CD4-positive, alpha-beta T cell treated with Interferon alpha-2 for 1 hour (primary cell): ENCODE measurements around the gene CACNG5.
A peak's percentile ranks its signal among the peaks of the same experiment; 100 is the strongest.

ENCODE experiments used
- DNase-seq, 2 donors: peaks; one replicate each; pipeline ENCODE4 v3.0.0-alpha.2; 2020 to 2022

CACNG5 gene

DNA sequence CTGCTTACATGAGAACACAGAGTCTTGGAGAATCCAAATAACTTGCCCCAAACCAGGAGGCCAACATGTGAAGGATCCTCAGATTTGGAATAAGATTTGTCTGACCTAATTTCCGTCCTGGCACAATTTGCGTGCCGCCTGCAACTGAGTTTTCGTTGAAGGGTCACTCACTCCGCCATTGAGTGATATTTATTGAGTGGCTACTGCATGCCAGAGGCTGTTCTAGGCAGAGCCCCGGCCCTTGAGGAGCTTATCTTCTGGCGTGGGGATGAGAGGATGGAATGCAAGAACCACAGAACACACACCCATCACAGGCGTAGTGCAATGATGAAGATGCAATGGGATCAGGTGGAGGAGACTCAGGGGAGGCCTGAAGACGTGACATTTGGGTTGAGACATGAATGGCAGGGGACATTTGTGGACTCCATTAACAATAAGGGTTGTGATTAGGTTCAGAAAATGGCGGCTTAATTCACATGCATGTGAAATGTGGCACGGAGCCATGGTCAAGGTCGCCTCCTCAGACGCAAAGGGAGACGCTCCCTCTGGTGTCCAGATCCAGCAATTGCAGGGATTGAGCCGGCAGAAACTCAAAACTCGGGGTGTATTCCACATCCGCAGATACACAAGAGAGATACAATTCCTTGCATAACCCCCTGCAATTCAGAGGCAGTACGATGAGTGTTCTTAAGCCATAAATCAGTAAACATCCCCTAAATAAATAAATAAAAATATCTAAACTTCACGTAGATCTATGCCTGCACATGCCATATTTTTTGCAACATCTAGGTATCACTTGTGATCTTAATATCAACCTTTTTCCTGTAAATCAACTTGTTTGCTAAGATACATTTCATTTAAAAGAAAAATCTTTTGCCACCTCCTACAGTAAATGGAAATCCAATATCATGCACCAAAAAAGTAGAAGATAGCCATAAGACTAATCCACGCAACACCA lies 71.7 kb downstream of the CACNG5 start:
- peak; percentile 53 to 65 for DNase-seq

DNA sequence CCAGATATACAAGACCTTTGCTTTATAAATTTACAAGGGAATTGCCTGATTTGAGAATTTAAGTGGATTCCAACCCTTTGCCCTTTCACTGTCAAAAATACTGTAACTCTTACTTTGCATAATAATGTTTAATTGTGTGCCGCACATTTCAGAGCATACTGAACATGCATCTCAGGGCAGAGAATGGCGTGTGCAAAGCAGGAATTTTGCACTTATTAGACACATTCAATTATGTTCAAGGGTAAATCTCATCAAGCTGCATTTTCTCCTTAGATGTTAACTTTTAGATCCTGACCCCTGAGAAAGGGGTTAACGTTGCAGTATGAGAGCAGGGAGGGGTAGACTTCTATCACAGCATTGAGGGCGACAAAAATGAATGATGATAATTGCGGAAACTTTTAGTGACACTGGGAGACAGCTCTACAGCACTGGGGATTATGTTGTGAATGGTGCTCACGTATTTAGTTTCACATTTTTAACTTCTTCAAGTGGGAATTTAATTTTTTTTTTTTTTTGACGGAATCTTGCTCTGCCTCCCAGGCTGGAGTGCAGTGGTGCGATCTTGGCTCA lies 75.0 kb downstream of the CACNG5 start:
- no peak for DNase-seq

DNA sequence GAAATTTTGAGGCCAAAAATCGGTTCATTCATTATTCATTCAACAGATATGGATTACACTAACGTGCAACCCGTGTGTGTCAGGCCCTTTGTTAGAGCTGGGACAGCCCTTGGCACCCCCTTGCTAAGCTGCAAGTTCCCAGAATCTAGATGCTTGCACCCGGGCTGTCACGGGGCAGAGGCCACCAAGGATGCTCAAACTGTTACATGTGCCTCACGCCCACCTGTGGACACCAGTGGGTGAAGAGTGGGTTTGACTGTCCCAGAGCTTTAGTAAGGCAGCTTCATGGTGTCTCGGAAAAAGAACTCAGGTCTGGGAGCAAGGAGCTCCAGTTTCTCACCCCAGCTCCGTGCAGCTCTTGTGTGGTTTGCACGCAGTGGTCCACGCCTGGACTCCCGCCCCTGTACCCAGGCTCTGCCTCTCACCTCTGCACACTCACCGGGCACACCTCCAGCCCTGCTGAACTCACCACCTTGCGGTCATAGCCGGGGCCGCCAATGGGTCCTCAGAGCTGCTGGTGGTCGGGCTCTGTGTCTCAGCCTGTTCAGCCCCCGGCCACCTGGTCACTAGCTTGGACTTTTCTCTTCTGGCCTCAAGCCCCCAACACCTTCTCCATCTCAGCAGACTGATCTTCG lies 75.9 kb downstream of the CACNG5 start:
- no peak for DNase-seq

GRCh38 chr17:66915204-66915611 lies 80.3 kb downstream of the CACNG5 start:
- DNase-seq, result no peak

- no peak for DNase-seq
These were observed 80.9 kb downstream of the CACNG5 start for GRCh38 chr17:66915792-66916191.

DNA sequence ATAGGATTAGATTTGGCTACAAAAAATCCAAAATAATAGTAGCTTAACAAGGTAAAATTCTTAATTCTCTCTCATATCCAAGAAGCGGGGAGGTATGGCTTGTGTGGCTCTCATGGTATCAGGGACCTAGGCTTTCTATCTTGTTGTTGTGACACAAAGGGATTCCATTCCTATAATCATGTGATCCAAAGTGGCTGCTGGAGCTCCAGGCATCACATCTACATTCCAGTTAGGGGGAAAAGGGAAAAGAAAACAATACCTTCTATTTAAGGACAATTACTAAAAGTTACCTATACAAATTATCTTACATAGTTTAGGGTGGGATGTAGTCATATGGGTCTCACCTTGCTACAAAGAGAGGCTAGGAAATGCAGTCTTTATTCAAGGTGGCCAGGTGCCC lies 82.0 kb downstream of the CACNG5 start:
- DNase-seq, result no peak

- no peak for DNase-seq
These were observed 84.0 kb downstream of the CACNG5 start for GRCh38 chr17:66918896-66919295.

DNA sequence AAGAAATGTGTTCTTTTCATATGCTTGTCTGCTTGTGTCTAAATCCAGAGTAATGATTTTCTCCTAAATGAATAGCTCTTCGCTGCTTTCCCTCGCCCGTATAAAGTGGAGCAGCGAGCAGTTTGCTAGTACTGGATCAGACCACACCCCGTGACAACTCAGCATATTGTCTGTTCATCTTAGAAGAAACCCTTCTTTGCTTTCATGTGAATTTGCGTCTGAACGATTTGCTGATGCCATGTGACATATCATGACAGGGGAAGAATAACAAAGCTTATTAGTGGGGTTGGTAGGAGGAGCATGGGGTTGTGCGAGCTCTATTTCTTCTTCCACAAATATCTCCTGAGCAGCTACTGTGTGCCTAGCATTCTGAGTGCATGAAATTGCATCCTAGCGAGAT lies 85.5 kb downstream of the CACNG5 start:
- DNase-seq, result no peak

GRCh38 chr17:66920950-66921349 lies 86.0 kb downstream of the CACNG5 start:
- no peak for DNase-seq

DNA sequence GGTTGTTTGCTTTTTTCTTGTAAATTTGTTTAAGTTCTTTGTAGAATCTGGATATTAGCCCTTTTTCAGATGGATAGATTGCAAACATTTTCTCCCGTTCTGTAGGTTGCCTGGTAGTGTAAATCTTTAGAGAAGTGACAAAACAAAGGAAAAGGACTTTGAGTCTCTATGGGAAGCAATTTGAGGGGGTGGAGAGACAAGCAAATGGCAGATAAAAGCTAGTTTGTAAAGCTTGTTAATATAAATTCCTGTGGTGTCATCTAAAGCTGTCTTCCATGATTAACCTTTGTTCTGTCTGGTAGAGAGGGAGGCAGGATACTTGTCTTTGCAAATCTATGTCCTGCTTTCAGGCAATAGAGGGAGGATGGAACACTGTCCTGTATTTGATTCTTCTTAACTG lies 89.0 kb downstream of the CACNG5 start:
- DNase-seq, result no peak

GRCh38 chr17:66925811-66926500 lies 91.0 kb downstream of the CACNG5 start:
- no peak for DNase-seq

DNA sequence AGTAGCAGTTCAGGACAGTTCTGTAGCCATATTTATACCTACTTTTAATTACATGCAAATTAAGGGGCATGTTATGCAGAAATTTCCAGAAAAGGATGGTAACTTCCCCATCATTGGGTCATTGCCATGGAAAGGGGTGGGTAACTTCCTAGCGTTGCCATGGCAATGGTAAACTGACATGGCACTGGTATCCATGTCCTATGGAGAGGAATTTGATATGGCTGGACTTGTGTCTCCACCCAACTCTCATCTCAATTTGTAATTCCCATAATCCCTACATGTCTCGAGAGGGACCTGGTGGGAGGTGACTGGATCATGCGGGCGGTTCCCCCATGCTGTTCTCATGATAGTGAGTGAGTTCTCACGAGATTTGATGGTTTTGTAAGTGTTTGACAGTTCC lies 94.0 kb downstream of the CACNG5 start:
- no peak for DNase-seq

- no peak for DNase-seq
These were observed 94.7 kb downstream of the CACNG5 start for GRCh38 chr17:66929591-66929990.

DNA sequence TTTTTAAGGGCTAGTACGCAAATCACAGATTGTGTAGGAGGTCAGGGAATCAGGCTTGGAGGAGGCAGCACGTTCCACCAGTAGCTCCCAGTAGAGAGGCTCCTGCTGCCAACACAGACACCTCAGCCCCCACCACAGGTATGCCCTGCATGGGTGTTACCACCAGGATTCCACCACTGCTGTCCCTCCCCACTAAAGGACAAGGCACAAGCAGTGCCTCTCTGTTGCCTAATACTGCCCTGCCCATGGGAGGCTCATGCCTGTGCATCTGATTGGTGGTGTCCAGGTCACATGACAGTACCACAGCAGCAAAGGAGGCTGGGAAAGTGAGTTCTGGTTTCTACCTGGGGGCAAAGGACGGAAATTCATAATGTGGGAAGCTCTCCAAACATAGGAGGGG lies 96.0 kb downstream of the CACNG5 start:
- DNase-seq, result no peak

- no peak for DNase-seq
These were observed 97.4 kb downstream of the CACNG5 start for GRCh38 chr17:66932311-66932710.

GRCh38 chr17:66934040-66934439 lies 99.1 kb downstream of the CACNG5 start:
- DNase-seq, result no peak
